HepG2 (cell line): ENCODE results near the gene GPR42. TPM values are rescaled to one million over a fixed set of nuclear protein-coding genes. Genes with fewer than 3 reads are reported as not detected.

Source experiments
- HOXA3 ChIP-seq: sonication (generic); formaldehyde crosslinking; IDR thresholded peaks from 2 replicates; pipeline ENCODE4 v1.5.0; 2020; ENCODE audit warnings: missing genetic modification reagents
- MYPOP ChIP-seq: sonication (generic); formaldehyde crosslinking; IDR thresholded peaks from 2 replicates; pipeline ENCODE4 v1.8.1; 2023; ENCODE audit warnings: mild to moderate bottlenecking, moderate library complexity, missing genetic modification reagents
- PHF8 ChIP-seq: sonication (generic); formaldehyde crosslinking; IDR thresholded peaks from 2 replicates; pipeline ENCODE4 v1.5.0; 2020; ENCODE audit warnings: missing genetic modification reagents
- SKIL ChIP-seq: sonication (generic); formaldehyde crosslinking; IDR thresholded peaks from 2 replicates; pipeline ENCODE4 v1.8.0; 2022; ENCODE audit warnings: missing genetic modification reagents, mild to moderate bottlenecking, moderate library complexity, borderline replicate concordance
- ZBTB33 ChIP-seq: sonication (generic); formaldehyde crosslinking; IDR thresholded peaks from 2 replicates; pipeline ENCODE4 v1.4.0; 2020; ENCODE audit warnings: missing genetic modification reagents
- ZFP82 ChIP-seq: sonication (generic); formaldehyde crosslinking; IDR thresholded peaks from 2 replicates; pipeline ENCODE4 v1.5.1; 2020; ENCODE audit warnings: mild to moderate bottlenecking, missing genetic modification reagents, borderline replicate concordance
- ZNF292 ChIP-seq: sonication (generic); formaldehyde crosslinking; IDR thresholded peaks from 2 replicates; pipeline ENCODE4 v1.8.1; 2022; ENCODE audit warnings: mild to moderate bottlenecking, low read depth, missing genetic modification reagents, borderline replicate concordance
- ZNF615 ChIP-seq: sonication (generic); formaldehyde crosslinking; IDR thresholded peaks from 2 replicates; pipeline ENCODE4 v1.5.0; 2020; ENCODE audit warnings: mild to moderate bottlenecking, missing genetic modification reagents, borderline replicate concordance
- ZNF629 ChIP-seq: sonication (generic); formaldehyde crosslinking; conservative IDR thresholded peaks from 2 replicates; pipeline ENCODE4 v1.5.0; 2020; ENCODE audit warnings: missing genetic modification reagents
- ZNF646 ChIP-seq: sonication (generic); formaldehyde crosslinking; IDR thresholded peaks from 2 replicates; pipeline ENCODE4 v1.9.0; 2021; ENCODE audit warnings: mild to moderate bottlenecking, missing genetic modification reagents
- polyA plus RNA-seq, 8 experiments: library from polyadenylated mRNA; depleted of rRNA in 3 of 8; stranded (reverse) in 7 of 8; unstranded in 1 of 8; fragments of >200 nt; fragmentation: Illumina TruSeq in 4 of 8; extraction: Trizol in 4 of 8; gene quantifications; 2 replicates each; pipeline versions ENCODE4 v1.2.1 to v1.2.3, GENCODE V29; 2011 to 2016; ENCODE audit warnings: low read depth in 4 of 8, missing spikeins in 1 of 8, mixed read lengths in 1 of 8; ENCODE audit not compliant: insufficient read depth in 1 of 8
- total RNA-seq, 5 experiments: library from RNA; depleted of rRNA; stranded (reverse); fragments of >200 nt; fragmentation: Illumina TruSeq; extraction: Trizol; gene quantifications; 2 replicates each; pipeline ENCODE4 v1.2.3, GENCODE V29; 2016; ENCODE audit warnings: low read depth in 1 of 5

GPR42 gene
- total and polyA plus RNA-seq, 2 of the 13 experiments (the other 11 are each of a cell fraction or from before 2014, with no cell fraction given): not detected

- no peak for TF ChIP-seq ZNF292 (CRISPR knock-in tag)
- no peak for TF ChIP-seq ZFP82 (CRISPR knock-in tag)
- no peak for TF ChIP-seq SKIL (CRISPR knock-in tag)
- TF ChIP-seq MYPOP (CRISPR knock-in tag): no peak
- peak; percentile 64; the same call in 1 of the 2 replicates for TF ChIP-seq HOXA3
- no peak for TF ChIP-seq PHF8 (CRISPR knock-in tag)
- TF ChIP-seq ZNF629 (CRISPR knock-in tag): no peak
- peak; percentile 64; the same call in 1 of the 2 replicates for TF ChIP-seq ZBTB33 (CRISPR knock-in tag)
- 0 out of 2 replicates have a peak, but pooled peaks have one; percentile 27 for TF ChIP-seq ZNF646 (CRISPR knock-in tag)
- no peak for TF ChIP-seq ZNF615 (CRISPR knock-in tag)
These were observed 24.4 kb upstream of the GPR42 start (continued) for GRCh38 chr19:35346193-35347052.
